ENCODE results near the gene TMEM45A. TPM values are rescaled to one million over a fixed set of nuclear protein-coding genes. Genes with fewer than 3 reads are reported as not detected.

TMEM45A gene
- total RNA-seq, 1 experiment from 2014 or later = 6.6 TPM

DNA sequence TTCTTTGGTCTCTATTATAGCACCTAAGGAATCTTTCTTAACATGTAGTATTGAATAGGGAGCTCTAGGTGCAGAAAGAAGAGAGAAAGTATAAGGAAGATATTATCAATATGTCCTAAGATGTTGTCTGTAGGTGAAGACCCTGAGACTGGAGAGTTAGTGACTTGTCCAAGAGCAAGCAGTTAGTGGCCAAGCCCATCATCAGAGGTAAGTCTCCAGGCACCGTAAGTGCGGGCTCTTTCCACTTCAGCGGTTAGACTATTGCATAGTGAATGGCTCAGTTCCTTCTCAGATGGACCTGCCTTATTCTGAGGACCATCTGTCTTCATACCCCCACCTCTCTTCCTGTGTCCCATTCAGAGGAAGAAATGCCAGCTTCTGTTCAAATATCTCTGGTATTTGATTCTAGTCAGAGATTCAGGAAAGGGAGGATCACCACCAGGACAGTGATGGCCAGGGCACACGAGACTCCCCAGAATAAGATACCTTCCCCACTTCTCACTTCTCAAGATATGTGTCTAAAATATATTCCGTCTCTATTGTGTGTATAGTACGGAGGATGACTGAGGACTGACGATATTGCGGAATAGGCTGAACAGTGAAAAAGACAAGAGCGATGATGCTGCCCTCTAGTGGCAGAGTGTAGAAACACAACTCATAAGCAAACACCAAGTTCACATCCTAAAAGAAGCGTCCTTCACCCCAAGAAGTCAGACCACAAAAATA, 97.9 kb downstream of the TMEM45A start:
- Mint-ChIP-seq H3K9me3 (peaks cover 19% of the 10 kb centered on the region), H3K4me1 (peaks cover 6% of the 10 kb centered on the region), H3K36me3 (peaks cover 13% of the 10 kb centered on the region), H3K27ac (no peak overlapping the region), H3K27me3 (ENCODE audit: low read depth) (no peaks in the 10 kb centered on the region), H3K4me3 (peak overlapping the region; percentile 54)
- ATAC-seq = peak; percentile 88
- POLR2A ChIA-PET = interaction anchor here (0.6 to 0.9 kb wide), 2 partner anchors 128 to 162 kb away, joined by 3 read pairs; no protein-coding TSS in a partner anchor
- CTCF ChIA-PET = interaction anchor here (0.6 to 5.5 kb wide), 10 partner anchors 10 to 189 kb away, joined by 3 to 115 read pairs (median 4); partner anchors contain the start of genes LNP1 and TOMM70
- no peak for TF ChIP-seq RORB (CRISPR knock-in tag; IDR thresholded peaks at IDR 0.05)
- TF ChIP-seq, protein P1, sequence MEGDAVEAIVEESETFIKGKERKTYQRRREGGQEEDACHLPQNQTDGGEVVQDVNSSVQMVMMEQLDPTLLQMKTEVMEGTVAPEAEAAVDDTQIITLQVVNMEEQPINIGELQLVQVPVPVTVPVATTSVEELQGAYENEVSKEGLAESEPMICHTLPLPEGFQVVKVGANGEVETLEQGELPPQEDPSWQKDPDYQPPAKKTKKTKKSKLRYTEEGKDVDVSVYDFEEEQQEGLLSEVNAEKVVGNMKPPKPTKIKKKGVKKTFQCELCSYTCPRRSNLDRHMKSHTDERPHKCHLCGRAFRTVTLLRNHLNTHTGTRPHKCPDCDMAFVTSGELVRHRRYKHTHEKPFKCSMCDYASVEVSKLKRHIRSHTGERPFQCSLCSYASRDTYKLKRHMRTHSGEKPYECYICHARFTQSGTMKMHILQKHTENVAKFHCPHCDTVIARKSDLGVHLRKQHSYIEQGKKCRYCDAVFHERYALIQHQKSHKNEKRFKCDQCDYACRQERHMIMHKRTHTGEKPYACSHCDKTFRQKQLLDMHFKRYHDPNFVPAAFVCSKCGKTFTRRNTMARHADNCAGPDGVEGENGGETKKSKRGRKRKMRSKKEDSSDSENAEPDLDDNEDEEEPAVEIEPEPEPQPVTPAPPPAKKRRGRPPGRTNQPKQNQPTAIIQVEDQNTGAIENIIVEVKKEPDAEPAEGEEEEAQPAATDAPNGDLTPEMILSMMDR (IDR thresholded peaks at IDR 0.05) = peak; percentile 87
- DNase-seq (ENCODE audit: low spot score) = peak; percentile 49

GRCh38 chr3:100590840-100591147, 98.4 kb downstream of the TMEM45A start:
- TF ChIP-seq NFE2L1 (CRISPR knock-in tag; IDR thresholded peaks at IDR 0.05) = no peak
- TF ChIP-seq, protein P1 (IDR thresholded peaks at IDR 0.05) = peak; percentile 20; the same call in 1 of the 2 replicates
- no peak for TF ChIP-seq MLX (CRISPR knock-in tag; IDR thresholded peaks at IDR 0.05)
- ChIA-PET CTCF (interaction anchor here (1.2 to 5.5 kb wide), 3 partner anchors 8 to 129 kb away, joined by 4 to 115 read pairs (median 19); no protein-coding TSS in a partner anchor), POLR2A (interaction anchor here (0.6 kb wide), 1 partner anchor 163 kb away, joined by 3 read pairs; no protein-coding TSS in a partner anchor)
- no peak overlapping the region for H3K27ac Mint-ChIP-seq
- ATAC-seq = no peak
- no peak for DNase-seq (ENCODE audit: low spot score)
- no peak overlapping the region for H3K4me3 Mint-ChIP-seq
- H3K9me3 Mint-ChIP-seq = peaks cover 14% of the 10 kb centered on the region
- peaks cover 6% of the 10 kb centered on the region for H3K4me1 Mint-ChIP-seq
- H3K27me3 Mint-ChIP-seq (ENCODE audit: low read depth) = no peaks in the 10 kb centered on the region
- peaks cover 9% of the 10 kb centered on the region for H3K36me3 Mint-ChIP-seq

DNA sequence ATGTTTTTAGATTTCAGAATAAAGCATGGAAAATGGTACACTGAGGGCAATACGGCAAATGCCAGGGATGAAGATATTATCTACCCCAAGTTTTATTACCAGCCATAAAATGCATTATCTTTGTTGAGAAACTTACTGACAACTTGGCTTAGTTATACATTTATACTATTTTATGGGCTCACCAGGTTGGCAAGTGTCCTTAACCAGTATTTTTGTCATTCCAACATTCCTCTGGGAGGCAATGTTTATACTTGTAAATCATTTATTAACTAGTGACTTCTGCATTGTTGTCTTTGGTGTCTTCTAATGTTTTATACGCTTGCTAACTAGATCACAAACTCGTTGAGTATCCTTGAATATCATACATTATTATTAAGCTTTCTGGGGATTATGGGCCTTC, 99.0 kb downstream of the TMEM45A start:
- peaks cover 3% of the 10 kb centered on the region for H3K36me3 Mint-ChIP-seq
- H3K4me3 Mint-ChIP-seq = no peak overlapping the region
- H3K4me1 Mint-ChIP-seq = peaks cover 6% of the 10 kb centered on the region
- POLR2A ChIA-PET = no interaction called here
- no peak for TF ChIP-seq GRHL2 (CRISPR knock-in tag; IDR thresholded peaks at IDR 0.05; ENCODE audit: insufficient replicate concordance, severe bottlenecking)
- TF ChIP-seq IRF2 (CRISPR knock-in tag; IDR thresholded peaks at IDR 0.05; ENCODE audit: borderline replicate concordance, low read depth) = no peak
- TF ChIP-seq CREM (CRISPR knock-in tag; IDR thresholded peaks at IDR 0.05) = no peak
- no peak for TF ChIP-seq FOXK1 (CRISPR knock-in tag; IDR thresholded peaks at IDR 0.05)
- no peak for TF ChIP-seq HMGXB4 (CRISPR knock-in tag; IDR thresholded peaks at IDR 0.05)
- TF ChIP-seq PRRX2 (CRISPR knock-in tag; IDR thresholded peaks at IDR 0.05) = no peak
- TF ChIP-seq, protein P2, sequence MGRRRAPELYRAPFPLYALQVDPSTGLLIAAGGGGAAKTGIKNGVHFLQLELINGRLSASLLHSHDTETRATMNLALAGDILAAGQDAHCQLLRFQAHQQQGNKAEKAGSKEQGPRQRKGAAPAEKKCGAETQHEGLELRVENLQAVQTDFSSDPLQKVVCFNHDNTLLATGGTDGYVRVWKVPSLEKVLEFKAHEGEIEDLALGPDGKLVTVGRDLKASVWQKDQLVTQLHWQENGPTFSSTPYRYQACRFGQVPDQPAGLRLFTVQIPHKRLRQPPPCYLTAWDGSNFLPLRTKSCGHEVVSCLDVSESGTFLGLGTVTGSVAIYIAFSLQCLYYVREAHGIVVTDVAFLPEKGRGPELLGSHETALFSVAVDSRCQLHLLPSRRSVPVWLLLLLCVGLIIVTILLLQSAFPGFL (CRISPR knock-in tag; IDR thresholded peaks at IDR 0.05; ENCODE audit: borderline replicate concordance) = no peak
- TF ChIP-seq ZNF416 (CRISPR knock-in tag; IDR thresholded peaks at IDR 0.05) = no peak
- no peak for TF ChIP-seq ERG (CRISPR knock-in tag; IDR thresholded peaks at IDR 0.05)
- TF ChIP-seq ELF4 (CRISPR knock-in tag; IDR thresholded peaks at IDR 0.05; ENCODE audit: low read depth) = no peak
- no peak for TF ChIP-seq CREB1 (CRISPR knock-in tag; IDR thresholded peaks at IDR 0.05)
- no peak for TF ChIP-seq NFE2L1 (CRISPR knock-in tag; IDR thresholded peaks at IDR 0.05)
- TF ChIP-seq, protein P3, sequence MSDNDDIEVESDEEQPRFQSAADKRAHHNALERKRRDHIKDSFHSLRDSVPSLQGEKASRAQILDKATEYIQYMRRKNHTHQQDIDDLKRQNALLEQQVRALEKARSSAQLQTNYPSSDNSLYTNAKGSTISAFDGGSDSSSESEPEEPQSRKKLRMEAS (CRISPR knock-in tag; IDR thresholded peaks at IDR 0.05) = no peak
- no peak for TF ChIP-seq ZNF138 (CRISPR knock-in tag; conservative IDR thresholded peaks at IDR 0.05)
- TF ChIP-seq NR1H2 (CRISPR knock-in tag; IDR thresholded peaks at IDR 0.05) = no peak
- no peak for TF ChIP-seq NR2C2 (CRISPR knock-in tag; IDR thresholded peaks at IDR 0.05)
- TF ChIP-seq SP1 (CRISPR knock-in tag; conservative IDR thresholded peaks at IDR 0.05) = no peak
- DNase-seq (ENCODE audit: low spot score) (no peak), ATAC-seq (no peak)
- CTCF ChIA-PET = interaction anchor here (0.6 to 5.5 kb wide), 5 partner anchors 9 to 208 kb away, joined by 3 to 115 read pairs (median 4); no protein-coding TSS in a partner anchor
- H3K27me3 Mint-ChIP-seq (ENCODE audit: low read depth) = no peaks in the 10 kb centered on the region
- H3K9me3 Mint-ChIP-seq = peaks cover 8% of the 10 kb centered on the region
- H3K27ac Mint-ChIP-seq = no peak overlapping the region
